DMS53 treated with DMSO at 0.1 percent for 48 hours (cell line): Measurements from ENCODE around the gene CHID1.

Experiments used
- DNase-seq: peaks from one replicate; lab custom pipeline; 2025; ENCODE audit not compliant: unreplicated experiment; lab: John Stamatoyannopoulos, UW

Gene CHID1

GRCh38 chr11:865462-866430 lies 44.9 kb downstream of the CHID1 start:
- DNase-seq: no peak

- no peak for DNase-seq
Observed at GRCh38 chr11:864898-865297, 45.7 kb downstream of the CHID1 start.

- DNase-seq: no peak
Observed at GRCh38 chr11:863910-864827, 46.4 kb downstream of the CHID1 start.

- no peak for DNase-seq
Observed at GRCh38 chr11:863023-863909, 47.3 kb downstream of the CHID1 start.

- DNase-seq: no peak
Observed at GRCh38 chr11:862696-863022, 48.0 kb downstream of the CHID1 start.

- DNase-seq: no peak
Observed at GRCh38 chr11:862081-862661, 48.4 kb downstream of the CHID1 start.

- DNase-seq: no peak
Observed at GRCh38 chr11:861105-861479, 49.5 kb downstream of the CHID1 start.

- no peak for DNase-seq
Observed at GRCh38 chr11:860234-861104, 50.1 kb downstream of the CHID1 start.

- no peak for DNase-seq
Observed at GRCh38 chr11:859394-860131, 51.0 kb downstream of the CHID1 start.

GRCh38 chr11:858762-859339 lies 51.8 kb downstream of the CHID1 start:
- no peak for DNase-seq

- no peak for DNase-seq
Observed at GRCh38 chr11:858053-858761, 52.4 kb downstream of the CHID1 start.

- DNase-seq: no peak
Observed at GRCh38 chr11:856397-856796, 54.2 kb downstream of the CHID1 start.

GRCh38 chr11:855796-856195 lies 54.8 kb downstream of the CHID1 start:
- DNase-seq: no peak

GRCh38 chr11:855330-855674 lies 55.3 kb downstream of the CHID1 start:
- no peak for DNase-seq

GRCh38 chr11:854601-855329 lies 55.8 kb downstream of the CHID1 start:
- DNase-seq: no peak

- no peak for DNase-seq
Observed at GRCh38 chr11:853682-854448, 56.7 kb downstream of the CHID1 start.

- no peak for DNase-seq
Observed at GRCh38 chr11:852762-853161, 57.8 kb downstream of the CHID1 start.
